K562 treated with DMSO at 1 percent for 24 hours (cell line): Measurements from ENCODE around the gene EMX1. TPM values are rescaled to one million over a fixed set of nuclear protein-coding genes. Genes with fewer than 3 reads are reported as not detected.

Source experiments
- total RNA-seq: library from RNA; unstranded; fragments of 300-600 nt; gene quantifications from 2 replicates; pipeline ENCODE4 v1.2.3, GENCODE V29; 2022; ENCODE audit warnings: low read depth; ENCODE audit not compliant: insufficient read depth

EMX1 gene
- not detected in 2 replicates for total RNA-seq

GRCh38 chr2:72917138-72917876, at the start of gene EMX1:
EMX1 (plus strand) TSS chr2:72917519; CDS start chr2:72917853, 334 bp downstream.

GRCh38 chr2:72887032-72887739, 30.1 kb upstream of the EMX1 start, which contains the start of gene SPR:
SPR (plus strand) TSS chr2:72887408; CDS start chr2:72887433, 25 bp downstream.

Other genes starting within 250 kb of the EMX1 start
- 2.5 and 2.7 TPM in 2 replicates for gene EXOC6B, start 91.5 kb upstream of the EMX1 start, total RNA-seq
- 49.3 and 54.6 TPM in 2 replicates for gene SPR, start 30.1 kb upstream of the EMX1 start, total RNA-seq
- gene SFXN5, start 154.2 kb downstream of the EMX1 start, total RNA-seq = 19.3 and 27.3 TPM in 2 replicates
- gene RAB11FIP5, start 195.4 kb downstream of the EMX1 start, total RNA-seq = 8.0 and 9.0 TPM in 2 replicates